ENCODE measurements around the gene RABGGTB.
"Not testable (repeated sequence)": the region's sequence is repeated elsewhere in the genome, so short reads cannot be mapped to it uniquely, and the experiment has no call there.

RABGGTB gene

GRCh38 chr1:75795703-75796193 is 9.7 kb downstream of the RABGGTB start:
- no peak for DNase-seq (ENCODE audit: low read depth in 2 of 2)

- DNase-seq (ENCODE audit: low read depth in 2 of 2): no peak
Observed at GRCh38 chr1:75796376-75797272, 10.6 kb downstream of the RABGGTB start, which contains the start of gene MSH4. Gene MSH4 (plus strand): TSS chr1:75796882. CDS start chr1:75796986, 104 bp downstream.

GRCh38 chr1:75797273-75797588 is 11.2 kb downstream of the RABGGTB start:
- no peak for DNase-seq (ENCODE audit: low read depth in 2 of 2)

GRCh38 chr1:75797606-75798216 is 11.7 kb downstream of the RABGGTB start:
- no peak for DNase-seq (ENCODE audit: low read depth in 2 of 2)

- DNase-seq (ENCODE audit: low read depth in 2 of 2): not testable (repeated sequence)
Observed at GRCh38 chr1:75801480-75801879, 15.4 kb downstream of the RABGGTB start.

- DNase-seq (ENCODE audit: low read depth in 2 of 2): no peak
Observed at GRCh38 chr1:75808921-75809320, 22.9 kb downstream of the RABGGTB start.

- not testable (repeated sequence) for DNase-seq (ENCODE audit: low read depth in 2 of 2)
Observed at GRCh38 chr1:75810113-75810512, 24.1 kb downstream of the RABGGTB start.

GRCh38 chr1:75811211-75811981 is 25.3 kb downstream of the RABGGTB start:
- peak; percentile 33 to 42 for DNase-seq (ENCODE audit: low read depth in 2 of 2)

GRCh38 chr1:75812065-75812464 is 26.0 kb downstream of the RABGGTB start:
- DNase-seq (ENCODE audit: low read depth in 2 of 2): no peak

GRCh38 chr1:75823596-75823995 is 37.5 kb downstream of the RABGGTB start:
- not testable (repeated sequence) for DNase-seq (ENCODE audit: low read depth in 2 of 2)

- no peak for DNase-seq (ENCODE audit: low read depth in 2 of 2)
Observed at GRCh38 chr1:75836528-75837100, 50.6 kb downstream of the RABGGTB start.

- DNase-seq (ENCODE audit: low read depth in 2 of 2): no peak
Observed at GRCh38 chr1:75838079-75838478, 52.0 kb downstream of the RABGGTB start.

GRCh38 chr1:75841421-75841820 is 55.4 kb downstream of the RABGGTB start:
- no peak for DNase-seq (ENCODE audit: low read depth in 2 of 2)
